HG03558 (cell line): ENCODE measurements around the gene IZUMO2.
"Not testable (repeated sequence)": the region's sequence is repeated elsewhere in the genome, so short reads cannot be mapped to it uniquely, and the experiment has no call there.

Experiments
- ATAC-seq: cut with Tn5 transposase; IDR thresholded peaks from one replicate; pipeline ENCODE4 v1.9.1; 2021; ENCODE audit warnings: moderate number of reproducible peaks; ENCODE audit not compliant: unreplicated experiment; ENCODE audit errors: extremely low read depth

The IZUMO2 gene

DNA sequence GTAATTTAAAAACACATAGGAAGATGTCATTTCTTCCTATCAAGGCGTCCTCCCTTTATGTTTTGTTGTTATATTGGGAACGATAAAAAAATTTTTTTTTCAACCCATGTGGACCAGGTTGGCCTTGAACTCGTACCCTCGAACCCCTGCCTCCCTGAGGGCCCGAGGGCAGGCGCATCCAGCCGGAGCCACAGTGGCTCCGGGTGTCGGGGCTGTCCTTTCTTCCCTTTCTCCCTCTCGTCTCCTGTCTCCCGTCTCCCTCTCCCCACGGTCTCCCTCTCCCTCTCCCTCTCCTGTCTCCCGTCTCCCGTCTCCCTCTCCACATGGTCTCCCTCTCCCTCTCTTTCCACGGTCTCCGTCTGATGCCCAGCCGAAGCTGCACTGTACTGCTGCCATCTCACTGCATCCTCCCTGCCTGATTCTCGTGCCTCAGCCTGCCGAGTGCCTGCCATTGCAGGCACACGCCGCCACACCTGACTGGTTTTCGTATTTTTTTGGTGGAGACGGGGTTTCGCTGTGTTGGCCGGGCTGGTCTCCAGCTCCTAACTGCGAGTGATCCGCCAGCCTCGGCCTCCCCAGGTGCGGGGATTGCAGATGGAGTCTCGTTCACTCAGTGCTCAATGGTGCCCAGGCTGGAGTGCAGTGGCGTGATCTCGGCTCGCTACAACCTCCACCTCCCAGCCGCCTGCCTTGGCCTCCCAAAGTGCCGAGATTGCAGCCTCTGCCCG lies 22.8 kb downstream of the IZUMO2 start:
- not testable (repeated sequence) for ATAC-seq

DNA sequence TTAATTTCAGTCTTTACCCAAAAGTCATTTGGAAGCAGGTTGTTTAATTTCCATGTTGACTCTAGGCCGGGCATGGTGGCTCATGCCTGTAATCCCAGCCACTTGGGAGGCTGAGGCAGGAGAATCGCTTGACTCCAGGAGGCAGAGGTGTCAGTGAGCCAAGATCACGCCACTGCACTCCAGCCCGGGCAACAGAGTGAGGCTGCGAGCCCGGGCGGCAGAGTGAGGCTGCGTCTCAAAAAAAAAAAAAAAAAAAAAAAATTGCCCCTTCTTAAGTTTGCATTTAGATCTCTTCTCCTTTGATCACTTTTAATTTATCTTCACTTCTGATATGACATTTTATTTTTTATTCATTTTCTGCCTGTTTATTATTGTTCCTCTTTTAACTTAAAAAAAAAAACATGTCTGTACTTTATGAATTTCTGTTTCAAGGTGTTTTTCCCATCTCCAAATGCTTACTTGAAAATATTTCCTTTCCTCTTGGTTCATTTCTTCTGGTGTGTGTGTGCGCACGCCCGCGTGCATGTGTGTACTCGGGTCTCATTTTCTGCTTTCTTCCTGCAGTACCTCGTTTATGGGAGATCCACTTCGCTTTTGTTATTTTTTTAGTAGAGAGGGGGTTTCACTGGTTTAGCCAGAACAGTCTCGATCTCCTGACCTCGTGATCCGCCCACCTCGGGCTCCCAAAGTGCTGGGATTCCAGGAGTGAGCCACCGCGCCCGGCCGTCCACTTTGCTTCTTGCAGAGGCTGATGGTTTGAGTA lies 26.3 kb downstream of the IZUMO2 start:
- not testable (repeated sequence) for ATAC-seq

DNA sequence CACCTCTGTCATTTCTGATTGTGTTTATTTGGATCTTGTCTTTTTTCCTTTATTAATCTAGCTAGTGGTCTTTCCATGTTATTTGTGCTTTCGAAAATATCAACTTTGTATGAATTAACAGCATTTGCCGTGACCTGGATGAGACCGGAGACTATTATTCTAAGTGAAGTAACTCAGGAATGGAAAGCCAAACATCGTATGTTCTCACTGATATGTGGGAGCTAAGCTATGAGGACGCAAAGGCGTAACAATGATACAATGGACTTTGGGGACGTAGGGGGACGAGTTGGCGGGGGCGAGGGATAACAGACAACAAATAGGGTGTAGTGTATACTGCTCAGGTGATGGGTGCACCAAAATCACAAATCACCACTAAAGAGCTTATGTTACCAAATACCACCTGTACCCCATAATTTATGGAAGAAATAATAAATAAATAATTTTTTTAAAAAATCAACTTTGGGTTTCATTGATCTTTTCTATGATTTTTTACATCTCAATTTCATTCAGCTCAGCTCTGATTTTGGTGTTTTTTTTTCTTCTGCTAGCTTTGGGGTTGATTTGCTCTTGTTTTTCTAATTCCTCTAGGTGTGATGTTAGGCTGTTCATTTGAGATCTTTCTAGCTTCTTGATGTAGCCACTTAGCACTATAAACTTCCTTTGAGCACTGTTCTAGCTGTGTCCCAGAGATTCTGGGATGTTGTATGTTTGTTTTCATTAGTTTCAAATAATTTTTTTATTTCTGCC lies 27.1 kb downstream of the IZUMO2 start:
- not testable (repeated sequence) for ATAC-seq

- ATAC-seq = not testable (repeated sequence)
Observed at GRCh38 chr19:50134777-50135719, 28.0 kb downstream of the IZUMO2 start.

DNA sequence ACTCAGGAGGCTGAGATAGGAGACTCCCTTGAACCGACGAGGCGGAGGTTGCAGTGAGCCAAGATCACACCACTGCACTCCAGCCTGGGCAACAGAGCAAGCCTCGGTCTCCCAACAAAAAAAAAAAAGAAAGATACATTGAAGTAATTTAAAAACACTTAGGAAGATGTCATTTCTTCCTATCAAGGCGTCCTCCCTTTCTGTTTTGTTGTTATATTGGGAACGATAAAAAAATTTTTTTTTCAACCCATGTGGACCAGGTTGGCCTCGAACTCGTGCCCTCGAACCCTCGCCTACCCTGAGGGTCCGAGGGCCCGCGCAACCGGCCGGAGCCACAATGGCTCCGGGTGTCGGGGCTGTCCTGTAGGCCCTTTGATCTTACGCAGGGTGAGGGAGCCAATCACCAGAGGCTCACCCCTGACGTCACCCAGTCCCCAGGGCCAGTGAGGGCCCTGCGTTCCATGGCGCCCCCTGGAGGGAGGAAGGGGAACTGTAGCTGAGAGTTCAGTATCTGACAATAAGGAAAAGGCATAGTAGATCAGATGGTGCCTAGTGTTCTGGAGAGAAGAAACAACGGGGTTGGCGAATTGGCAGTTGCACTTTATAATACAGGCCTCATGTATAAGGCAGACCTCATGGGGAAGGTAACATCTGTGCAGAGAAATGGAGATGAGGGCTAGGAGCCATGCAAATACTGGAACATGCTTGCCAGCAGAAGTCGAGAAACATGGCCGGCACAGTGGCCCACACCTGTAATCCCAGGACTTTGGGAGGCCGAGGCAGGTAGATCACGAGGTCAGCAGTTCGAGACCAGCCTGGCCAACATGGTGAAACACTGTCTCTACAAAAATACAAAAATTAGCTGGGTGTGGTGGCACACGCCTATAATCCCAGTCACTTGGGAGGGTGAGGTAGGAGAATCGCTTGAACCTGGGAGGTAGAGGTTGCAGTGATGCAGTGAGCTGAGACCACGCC lies 29.3 kb downstream of the IZUMO2 start:
- ATAC-seq = not testable (repeated sequence)

DNA sequence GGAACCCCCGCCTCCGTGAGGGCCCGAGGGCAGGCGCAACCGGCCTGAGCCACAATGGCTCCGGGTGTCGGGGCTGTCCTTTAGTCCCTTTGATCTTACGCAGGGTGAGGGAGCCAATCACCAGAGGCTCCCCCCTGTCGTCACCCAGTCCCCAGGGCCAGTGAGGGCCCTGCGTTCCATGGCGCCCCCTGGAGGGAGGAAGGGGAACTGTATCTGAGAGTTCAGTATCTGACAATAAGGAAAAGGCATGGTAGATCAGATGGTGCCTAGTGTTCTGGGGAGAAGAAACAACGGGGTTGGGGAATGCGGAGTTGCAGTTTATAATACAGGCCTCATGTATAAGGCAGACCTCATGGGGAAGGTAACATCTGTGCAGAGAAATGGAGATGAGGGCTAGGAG lies 59.1 kb downstream of the IZUMO2 start:
- not testable (repeated sequence) for ATAC-seq

- ATAC-seq = not testable (repeated sequence)
Observed at GRCh38 chr19:50103405-50103804, 59.7 kb downstream of the IZUMO2 start.
